Thyroid gland (tissue), 4 donors: ENCODE measurements around the gene EPOP. TPM values are rescaled to one million over a fixed set of nuclear protein-coding genes. Genes with fewer than 3 reads are reported as not detected.
"Not testable (repeated sequence)": the region's sequence is repeated elsewhere in the genome, so short reads cannot be mapped to it uniquely, and the experiment has no call there.

Source experiments
- DNase-seq, 2 donors: peaks; one replicate each; pipeline ENCODE4 v3.0.0-alpha.2; 2019
- H3K27ac ChIP-seq, 3 donors: fragments of 200-600 bp; sonication (generic); 1 replicate in 2 of 3; 2 replicates in 1 of 3; pipeline ENCODE4 v1.5.1; 2016 to 2019; ENCODE audit warnings: mild to moderate bottlenecking in 1 of 3, moderate library complexity in 1 of 3
- H3K27me3 ChIP-seq: fragments of 200-600 bp; sonication (generic); one replicate; pipeline ENCODE4 v1.5.1; 2019
- H3K36me3 ChIP-seq, 2 donors: fragments of 200-600 bp; sonication (generic); one replicate each; pipeline ENCODE4 v1.5.1; 2016 to 2019
- H3K4me1 ChIP-seq, 2 donors: fragments of 200-600 bp; sonication (generic); one replicate each; pipeline ENCODE4 v1.5.1; 2017 to 2019
- H3K4me3 ChIP-seq, 3 donors: fragments of 200-600 bp; sonication (generic); replicated peaks in 1 of 3; 1 replicate in 2 of 3; 2 replicates in 1 of 3; pipeline ENCODE4 v1.5.1; 2016; ENCODE audit warnings: mild to moderate bottlenecking in 1 of 3
- H3K9me3 ChIP-seq: fragments of 200-600 bp; sonication (generic); one replicate; pipeline ENCODE4 v1.5.1; 2017
- POLR2A ChIP-seq, 2 donors: fragments of 450-650 bp; IDR thresholded peaks; one replicate each; pipeline ENCODE4 v1.6.1; 2017; ENCODE audit warnings: antibody characterized with exemption in 2 of 2, mild to moderate bottlenecking in 2 of 2, moderate library complexity in 1 of 2
- WGBS, 2 donors: methylation state at CpG; one replicate each; pipeline ENCODE4 v1.1.5; 2017; 5-methylcytosine and 5-hydroxymethylcytosine counted together
- intact Hi-C: fragments of 100-400 bp; cut with DNase I; formaldehyde crosslinking; loops from one replicate; pipeline ENCODE4 v1.15.1; 2023
- total RNA-seq, 4 donors: library from RNA; depleted of rRNA; stranded (reverse); fragments of >200 nt; gene quantifications; one replicate each; pipeline ENCODE4 v1.2.3, GENCODE V29; 2016
- TF ChIP-seq, protein P1 (sequence below), 6 experiments: fragments of 200-600 bp in 3 of 6; fragments of 450-650 bp in 3 of 6; sonication (generic) in 3 of 6; IDR thresholded peaks; one replicate each; pipeline ENCODE4 v1.5.1; 2016 to 2019; ENCODE audit warnings: antibody characterized with exemption in 6 of 6, mild to moderate bottlenecking in 2 of 6, inconsistent platforms in 1 of 6, moderate library complexity in 1 of 6

EPOP gene
- total RNA-seq, 4 donors from 2014 or later: 0.20 to 1.8 (median 0.41) TPM

DNA sequence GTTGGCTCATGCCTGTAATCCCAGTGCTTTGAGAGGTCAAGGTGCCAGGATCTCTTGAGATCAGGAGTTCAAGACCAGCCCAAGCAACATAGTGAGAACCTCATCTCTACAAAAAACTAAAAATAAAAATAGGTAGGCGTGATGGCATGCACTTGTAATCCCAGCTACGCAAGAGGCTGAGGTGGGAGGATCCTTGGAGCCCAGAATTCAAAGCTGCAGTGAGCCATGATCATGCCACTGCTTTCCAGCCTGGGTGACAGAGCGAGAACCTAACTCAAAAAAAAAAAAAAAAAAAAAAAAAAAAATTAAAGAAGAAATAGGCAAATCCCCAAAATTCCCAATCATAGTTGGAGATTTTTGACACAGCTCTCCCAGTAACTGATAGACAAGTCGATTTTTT is 36.8 kb downstream of the EPOP start:
- Histone ChIP-seq H3K4me3 (no peak overlapping the region), H3K4me1 (no peaks in the 10 kb centered on the region), H3K27me3 (no peaks in the 10 kb centered on the region), H3K36me3 (no peaks in the 10 kb centered on the region), H3K27ac (no peak overlapping the region), H3K9me3 (no peaks in the 10 kb centered on the region)
- TF ChIP-seq, protein P1, sequence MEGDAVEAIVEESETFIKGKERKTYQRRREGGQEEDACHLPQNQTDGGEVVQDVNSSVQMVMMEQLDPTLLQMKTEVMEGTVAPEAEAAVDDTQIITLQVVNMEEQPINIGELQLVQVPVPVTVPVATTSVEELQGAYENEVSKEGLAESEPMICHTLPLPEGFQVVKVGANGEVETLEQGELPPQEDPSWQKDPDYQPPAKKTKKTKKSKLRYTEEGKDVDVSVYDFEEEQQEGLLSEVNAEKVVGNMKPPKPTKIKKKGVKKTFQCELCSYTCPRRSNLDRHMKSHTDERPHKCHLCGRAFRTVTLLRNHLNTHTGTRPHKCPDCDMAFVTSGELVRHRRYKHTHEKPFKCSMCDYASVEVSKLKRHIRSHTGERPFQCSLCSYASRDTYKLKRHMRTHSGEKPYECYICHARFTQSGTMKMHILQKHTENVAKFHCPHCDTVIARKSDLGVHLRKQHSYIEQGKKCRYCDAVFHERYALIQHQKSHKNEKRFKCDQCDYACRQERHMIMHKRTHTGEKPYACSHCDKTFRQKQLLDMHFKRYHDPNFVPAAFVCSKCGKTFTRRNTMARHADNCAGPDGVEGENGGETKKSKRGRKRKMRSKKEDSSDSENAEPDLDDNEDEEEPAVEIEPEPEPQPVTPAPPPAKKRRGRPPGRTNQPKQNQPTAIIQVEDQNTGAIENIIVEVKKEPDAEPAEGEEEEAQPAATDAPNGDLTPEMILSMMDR (IDR thresholded peaks at IDR 0.05): no peak
- TF ChIP-seq POLR2A (IDR thresholded peaks at IDR 0.05): no peak
- no peak for DNase-seq
- WGBS, 2 donors: 90% methylated on average over 4 of the region's 4 CpGs
- intact Hi-C loops: no loop called here

DNA sequence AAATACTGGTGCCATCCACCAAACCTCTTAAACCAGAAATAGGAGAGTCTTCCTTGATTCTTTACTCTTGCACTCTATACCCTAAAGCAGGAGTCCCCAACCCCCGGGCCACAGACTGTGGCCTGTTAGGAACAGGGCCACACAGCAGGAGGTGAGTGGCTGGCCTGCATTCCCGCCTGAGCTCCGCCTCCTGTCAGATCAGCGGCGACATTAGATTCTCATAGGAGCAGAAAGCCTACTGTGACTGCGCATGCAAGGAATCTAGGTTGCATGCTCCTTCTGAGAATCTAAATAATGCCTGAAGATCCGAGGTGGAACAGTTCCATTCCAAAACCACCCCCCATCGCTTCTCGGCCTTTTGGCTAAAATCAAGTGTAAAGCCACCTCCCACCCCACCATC is 38.7 kb downstream of the EPOP start:
- Histone ChIP-seq H3K9me3 (no peaks in the 10 kb centered on the region), H3K36me3 (no peaks in the 10 kb centered on the region), H3K27me3 (no peaks in the 10 kb centered on the region), H3K4me3 (no peak overlapping the region), H3K4me1 (no peaks in the 10 kb centered on the region), H3K27ac (no peak overlapping the region)
- DNase-seq: no peak
- 51 to 59% methylated on average over 9 of the region's 9 CpGs for WGBS, 2 donors
- intact Hi-C loops: no loop called here
- no peak for TF ChIP-seq POLR2A (IDR thresholded peaks at IDR 0.05)
- TF ChIP-seq, protein P1 (IDR thresholded peaks at IDR 0.05): no peak

DNA sequence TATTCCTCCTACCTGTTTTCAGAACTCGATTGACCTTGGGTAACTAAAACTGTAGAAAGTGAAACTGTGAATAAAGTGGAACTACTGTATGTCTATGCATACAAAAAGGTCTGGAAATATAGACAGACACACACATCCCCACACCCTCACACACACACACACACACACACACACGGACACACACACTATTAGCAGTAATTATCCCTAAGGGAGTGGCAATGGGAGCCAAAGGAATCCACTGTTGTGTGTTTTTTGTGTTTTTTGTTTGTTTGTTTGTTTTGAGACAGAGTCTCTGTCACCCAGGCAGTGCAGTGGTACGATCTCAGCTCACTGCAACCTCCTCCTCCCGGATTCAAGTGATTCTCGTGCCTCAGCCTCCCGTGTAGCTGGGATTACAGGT is 42.4 kb downstream of the EPOP start:
- H3K4me1 ChIP-seq: no peaks in the 10 kb centered on the region
- H3K27me3 ChIP-seq: no peaks in the 10 kb centered on the region
- no peak overlapping the region for H3K27ac ChIP-seq
- intact Hi-C loops: no loop called here
- TF ChIP-seq, protein P1 (IDR thresholded peaks at IDR 0.05): no peak
- TF ChIP-seq POLR2A (IDR thresholded peaks at IDR 0.05): no peak
- no peaks in the 10 kb centered on the region for H3K36me3 ChIP-seq
- H3K4me3 ChIP-seq: no peak overlapping the region
- no peaks in the 10 kb centered on the region for H3K9me3 ChIP-seq
- DNase-seq: no peak
- WGBS, 2 donors: 68 to 69% methylated on average over 6 of the region's 6 CpGs

DNA sequence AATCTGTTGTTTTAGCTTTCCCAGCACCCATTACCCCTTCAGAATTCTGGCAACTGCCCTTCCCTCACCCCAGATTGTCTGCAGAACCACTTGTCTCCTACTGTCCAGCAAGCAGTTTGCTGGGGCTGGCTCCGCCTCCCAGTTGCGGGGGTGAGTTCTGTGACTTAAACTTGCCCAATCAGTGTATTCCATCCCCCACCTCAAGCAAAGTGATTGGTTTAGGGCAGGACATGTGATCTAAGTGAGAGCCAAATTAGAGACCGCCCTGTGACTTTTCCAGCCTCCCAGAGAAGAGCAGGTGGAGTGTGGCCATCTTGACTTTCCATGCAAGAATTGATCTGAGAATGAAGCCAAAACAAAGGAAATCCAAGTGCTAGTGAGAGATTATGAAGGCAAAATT is 46.3 kb downstream of the EPOP start:
- TF ChIP-seq POLR2A (IDR thresholded peaks at IDR 0.05): no peak
- TF ChIP-seq, protein P1 (IDR thresholded peaks at IDR 0.05): no peak
- no peak for DNase-seq
- intact Hi-C loops: no loop called here
- H3K9me3 ChIP-seq: no peaks in the 10 kb centered on the region
- no peak overlapping the region for H3K4me3 ChIP-seq
- H3K27ac ChIP-seq: no peak overlapping the region
- H3K27me3 ChIP-seq: no peaks in the 10 kb centered on the region
- 64% methylated on average over 3 of the region's 3 CpGs for WGBS, 2 donors
- H3K4me1 ChIP-seq: no peaks in the 10 kb centered on the region
- H3K36me3 ChIP-seq: no peaks in the 10 kb centered on the region

DNA sequence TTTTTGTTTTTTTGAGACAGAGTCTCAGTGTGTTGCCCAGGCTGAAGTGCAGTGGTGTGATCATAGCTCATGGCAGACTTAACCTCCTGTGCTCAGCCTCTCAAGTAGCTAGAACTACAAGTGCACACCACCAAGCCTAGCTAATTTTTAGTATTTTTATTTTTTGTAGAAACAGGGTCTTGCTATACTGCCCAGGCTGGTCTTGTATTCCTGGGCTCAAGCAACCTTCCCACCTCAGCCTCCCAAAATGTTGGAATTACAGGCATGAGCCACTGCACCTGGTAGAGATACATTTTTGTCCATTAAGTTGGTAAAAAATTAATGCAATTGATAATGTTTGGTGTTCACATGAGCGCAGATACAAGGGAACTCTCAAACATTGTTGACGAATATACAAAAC is 46.8 kb downstream of the EPOP start:
- TF ChIP-seq POLR2A (IDR thresholded peaks at IDR 0.05): no peak
- TF ChIP-seq, protein P1 (IDR thresholded peaks at IDR 0.05): no peak
- no peaks in the 10 kb centered on the region for H3K4me1 ChIP-seq
- 95 to 98% methylated on average over 2 of the region's 2 CpGs for WGBS, 2 donors
- H3K27ac ChIP-seq: no peak overlapping the region
- H3K9me3 ChIP-seq: no peaks in the 10 kb centered on the region
- intact Hi-C loops: no loop called here
- no peaks in the 10 kb centered on the region for H3K36me3 ChIP-seq
- no peak for DNase-seq
- H3K27me3 ChIP-seq: no peaks in the 10 kb centered on the region
- H3K4me3 ChIP-seq: no peak overlapping the region

DNA sequence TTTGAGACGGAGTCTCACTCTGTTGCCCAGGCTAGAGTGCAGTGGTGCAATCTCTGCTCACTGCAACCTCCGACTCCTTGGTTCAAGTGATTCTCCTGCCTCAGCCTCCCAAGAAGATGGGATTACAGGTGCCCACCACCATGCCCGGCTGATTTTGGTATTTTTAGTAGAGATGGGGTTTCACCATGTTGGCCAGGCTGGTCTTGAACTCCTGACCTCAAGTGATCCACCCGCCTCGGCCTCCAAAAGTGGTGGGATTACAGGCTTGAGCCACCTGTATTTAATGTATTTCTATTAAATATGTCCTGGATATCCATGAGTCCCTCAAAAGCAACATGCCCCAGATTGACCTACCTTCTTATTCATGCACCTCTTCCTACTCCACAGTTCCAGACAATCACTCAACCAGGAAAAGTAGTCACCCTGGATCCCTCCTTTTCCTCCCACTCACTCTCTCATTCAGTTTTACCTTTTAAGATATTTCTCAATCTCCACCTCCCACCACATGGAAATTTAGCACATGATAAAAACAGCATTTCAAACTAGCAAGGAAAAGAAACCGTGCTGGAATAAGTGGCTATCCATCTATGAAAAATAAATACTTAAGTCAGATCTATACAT is 48.0 kb downstream of the EPOP start:
- 89% methylated on average over 6 of the region's 6 CpGs for WGBS, 2 donors
- intact Hi-C loops, H3K4me1 ChIP-seq, H3K27me3 ChIP-seq, H3K9me3 ChIP-seq, H3K4me3 ChIP-seq, H3K36me3 ChIP-seq, DNase-seq, H3K27ac ChIP-seq: not testable (repeated sequence)
